ENCODE measurements around the gene OR4A16.

The OR4A16 gene, protein sequence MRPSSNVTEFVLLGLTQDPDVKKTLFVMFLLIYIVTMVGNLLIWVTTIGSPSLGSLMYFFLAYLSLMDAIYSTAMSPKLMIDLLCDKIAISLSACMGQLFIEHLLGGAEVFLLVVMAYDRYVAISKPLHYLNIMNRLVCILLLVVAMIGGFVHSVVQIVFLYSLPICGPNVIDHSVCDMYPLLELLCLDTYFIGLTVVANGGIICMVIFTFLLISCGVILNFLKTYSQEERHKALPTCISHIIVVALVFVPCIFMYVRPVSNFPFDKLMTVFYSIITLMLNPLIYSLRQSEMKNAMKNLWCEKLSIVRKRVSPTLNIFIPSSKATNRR

DNA sequence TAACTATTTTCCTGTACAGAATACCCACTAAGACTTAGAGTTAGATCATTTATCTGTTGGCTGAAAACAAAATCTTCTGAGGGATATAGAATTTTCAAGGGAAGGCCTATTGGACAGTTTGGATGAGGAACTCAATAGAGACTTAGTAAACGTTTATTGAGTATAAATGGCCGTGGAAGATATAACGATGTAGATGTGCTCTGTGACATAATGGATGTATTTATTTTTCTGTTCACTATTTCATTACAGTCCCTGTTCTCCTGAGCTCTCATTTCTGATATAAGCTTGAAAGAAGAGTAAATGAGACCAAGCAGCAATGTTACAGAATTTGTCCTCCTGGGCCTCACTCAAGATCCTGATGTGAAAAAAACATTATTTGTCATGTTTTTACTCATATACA lies at the start of gene OR4A16:
Gene OR4A16, plus strand, starts transcription at position 301 of the 400 bp plus-strand sequence. Its CDS starts 0 bp downstream, at position 301.
- DNase-seq (ENCODE audit: low read depth in 4 of 4, low spot score in 1 of 4), result no peak

DNA sequence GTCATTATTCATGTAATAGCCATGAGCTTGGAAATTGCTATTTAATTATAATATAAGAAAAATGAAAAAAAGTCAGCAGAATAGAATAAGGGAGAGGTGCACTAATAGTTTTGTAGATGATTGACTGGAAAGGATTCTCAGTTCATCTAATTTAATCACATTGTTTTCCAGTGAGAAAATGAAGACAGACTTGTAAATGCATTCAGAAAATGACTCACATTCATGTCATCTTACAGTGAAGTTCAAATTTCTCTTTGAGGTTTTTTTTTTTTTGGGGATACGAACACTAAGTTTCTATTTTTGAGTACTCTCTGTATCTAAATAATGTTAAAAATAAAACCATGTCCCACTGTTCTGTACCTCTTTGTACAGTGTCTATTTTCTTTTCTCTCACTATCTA lies 18.5 kb upstream of the OR4A16 start:
- no peak for DNase-seq (ENCODE audit: low read depth in 4 of 4, low spot score in 1 of 4)

DNA sequence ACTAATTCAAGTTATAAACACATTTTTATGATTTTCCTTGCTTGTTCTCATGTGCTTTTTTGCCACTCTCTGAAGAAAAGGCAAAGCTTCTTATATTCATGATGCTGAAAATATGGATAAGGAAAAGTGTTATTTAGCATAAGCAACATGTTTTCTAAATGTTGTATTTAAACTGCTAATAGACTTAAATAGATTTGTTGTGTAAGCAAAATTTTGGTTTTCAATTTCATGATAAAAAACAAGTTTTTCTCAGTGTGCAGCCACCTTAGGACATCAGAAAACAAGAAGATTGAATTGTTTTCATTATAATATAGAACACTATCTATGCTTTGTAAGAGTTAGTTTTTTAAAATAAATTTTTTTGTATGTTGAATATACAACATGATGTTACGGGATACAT lies 2.3 kb downstream of the OR4A16 start:
- no peak for DNase-seq (ENCODE audit: low read depth in 4 of 4, low spot score in 1 of 4)

DNA sequence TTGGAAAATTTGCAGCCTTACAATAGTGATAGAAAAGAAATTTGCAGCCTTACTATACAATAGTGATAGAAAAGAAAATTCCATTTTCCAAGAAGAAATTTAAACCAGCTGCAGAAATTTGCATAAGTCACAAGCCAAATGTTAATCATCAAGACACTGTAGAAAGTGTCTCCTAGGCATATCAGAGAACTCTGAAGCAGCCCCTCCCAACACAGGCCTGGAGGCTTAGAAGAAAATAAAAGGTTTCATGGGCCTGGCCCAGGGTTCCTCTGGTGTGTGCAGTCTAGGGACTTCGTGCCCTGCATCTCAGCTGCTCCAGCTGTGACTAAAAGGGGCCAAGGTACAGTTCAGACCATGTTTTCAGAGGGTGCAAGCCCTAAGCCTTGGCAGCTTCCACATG lies 6.0 kb downstream of the OR4A16 start:
- DNase-seq (ENCODE audit: low read depth in 4 of 4, low spot score in 1 of 4), result no peak

DNA sequence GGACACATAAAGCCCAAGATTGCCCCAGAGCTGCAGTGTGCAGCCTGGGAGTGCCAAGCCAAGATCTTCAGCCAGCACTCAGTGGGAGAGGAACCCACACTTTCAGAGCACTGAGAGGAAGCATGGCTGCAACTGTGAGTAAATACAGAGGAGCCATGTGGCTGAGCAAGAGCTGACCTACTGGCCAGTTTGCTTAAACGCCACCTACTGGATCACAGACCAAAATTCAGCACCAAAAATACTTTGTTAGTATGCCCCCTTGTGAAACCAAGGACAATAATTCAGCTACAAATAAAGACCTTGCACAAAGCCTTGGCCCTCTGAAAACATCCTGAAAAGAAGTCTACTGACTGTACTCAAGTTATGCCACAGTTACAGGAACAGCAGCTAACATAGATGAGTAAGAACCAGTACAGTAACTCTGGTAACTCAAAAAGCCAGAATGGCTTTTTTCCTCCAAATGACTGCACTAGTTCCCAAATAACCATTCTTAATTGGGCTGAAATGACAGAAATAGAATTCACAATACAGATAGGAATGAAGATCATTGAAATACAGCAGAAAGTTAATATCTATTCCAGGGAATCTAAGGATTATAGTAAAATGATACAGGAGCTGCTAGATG lies 14.7 kb downstream of the OR4A16 start:
- no peak for DNase-seq (ENCODE audit: low read depth in 4 of 4, low spot score in 1 of 4)

DNA sequence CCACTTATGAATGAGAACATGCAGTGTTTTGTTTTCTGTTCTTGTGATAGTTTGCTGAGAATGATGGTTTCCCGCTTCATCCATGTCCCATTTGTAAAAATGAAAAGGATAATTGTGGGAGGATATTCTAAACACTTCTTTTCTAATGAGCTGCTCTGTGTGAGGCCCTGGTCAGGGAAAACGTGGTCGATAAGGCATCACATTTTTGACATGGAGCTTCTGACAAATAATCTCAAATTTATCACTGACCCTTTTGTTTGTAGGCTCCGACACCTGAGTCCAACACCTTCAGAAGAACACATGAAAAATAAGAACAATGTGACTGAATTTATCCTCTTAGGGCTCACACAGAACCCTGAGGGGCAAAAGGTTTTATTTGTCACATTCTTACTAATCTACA lies 24.7 kb downstream of the OR4A16 start, which contains the start of gene OR4A15:
Gene OR4A15, plus strand, starts transcription at position 301 of the 400 bp plus-strand sequence. Its CDS starts 0 bp downstream, at position 301.
- DNase-seq (ENCODE audit: low read depth in 4 of 4, low spot score in 1 of 4), result no peak
